ENCODE data around the gene CCDC40. TPM values are rescaled to one million over a fixed set of nuclear protein-coding genes. Genes with fewer than 3 reads are reported as not detected.

CCDC40 gene
- total RNA-seq, 4 donors from 2014 or later, result 6.7 to 17.3 (median 9.4) TPM

DNA sequence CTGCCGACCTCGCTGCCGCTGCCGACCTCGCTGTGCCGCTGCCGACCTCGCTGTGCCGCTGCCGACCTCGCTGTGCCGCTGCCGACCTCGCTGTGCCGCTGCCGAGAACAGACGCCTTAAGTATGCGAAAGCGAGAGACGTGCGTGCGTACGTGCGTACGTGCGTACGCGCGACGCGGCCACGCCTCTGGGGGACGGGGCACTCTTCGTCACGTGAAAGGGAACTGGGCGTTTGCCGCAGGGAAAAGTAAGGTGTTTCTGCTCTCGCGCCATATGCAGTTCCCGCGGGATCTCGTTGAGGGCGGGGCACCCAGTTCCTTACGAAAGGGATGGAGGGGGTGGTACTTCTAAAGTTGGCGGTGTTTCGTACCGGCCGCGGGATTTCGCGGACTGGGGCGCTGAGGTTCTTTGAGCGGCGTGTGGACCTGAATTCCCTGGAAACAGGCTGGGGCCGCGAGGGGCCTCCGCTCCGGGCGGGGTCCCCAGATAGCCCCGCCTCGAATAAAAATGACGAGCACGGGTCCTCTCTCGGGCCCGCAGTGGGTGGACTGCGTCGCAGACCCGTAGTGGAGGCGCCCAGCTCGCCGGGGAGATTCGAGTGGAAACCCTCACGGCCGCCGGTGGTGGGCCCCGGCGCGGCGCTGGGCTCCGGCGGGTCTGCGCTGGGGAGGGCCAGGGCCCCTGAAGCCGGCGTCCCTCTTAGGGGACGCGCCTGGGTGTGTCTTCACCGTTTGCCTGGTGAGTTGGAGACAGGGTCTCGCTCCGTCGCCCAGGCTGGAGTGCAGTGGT lies 110.8 kb downstream of the CCDC40 start, which contains the start of gene EIF4A3:
Gene EIF4A3, minus strand, starts transcription at position 94 of the 788 bp plus-strand sequence. CDS start 167 bp downstream, outside the sequence.
- intact Hi-C loops (cut with DNase I), result loop anchor here (5.0 kb wide), 1 partner anchor 70 kb away; no protein-coding TSS in a partner anchor
- H3K27ac ChIP-seq, result peak within 1 kb of the TSS; percentile 57 to 94 (median 94)
- peaks cover 17 to 18% of the 10 kb centered on the region in 2 donors for H3K36me3 ChIP-seq
- 0 to 1% methylated on average over 9 to 53 of the region's 90 CpGs for WGBS, 2 donors
- peak; percentile 98 to 99 for DNase-seq
- peaks cover 22 to 25% of the 10 kb centered on the region in 2 donors for H3K4me1 ChIP-seq
- TF ChIP-seq POLR2A (IDR thresholded peaks at IDR 0.05) (peak; percentile 57 to 97), CTCF (IDR thresholded peaks at IDR 0.05) (peak in 1 of 6 experiments; percentile 23)
- H3K27me3 ChIP-seq, result no peaks in the 10 kb centered on the region
- H3K9me3 ChIP-seq, result no peaks in the 10 kb centered on the region
- peak within 1 kb of the TSS; percentile 79 to 99 (median 91) for H3K4me3 ChIP-seq (replicated peaks in 1 of 3)

MicroRNA genes within 50 kb of the gene (microRNA counts, 767-probe panel; counts per million panel counts)
- microRNA hsa-miR-1268b, result 0 counts per million in 2 donors

Small RNAs within 50 kb of the gene (microRNA-seq; reads per million reads assigned to microRNA genes)
- not detected for gene MIR1268B

Small RNAs within 50 kb of the gene (small RNA-seq; reads per million reads assigned to genes)
- gene AC087741.2 (not detected), gene MIR1268B (not detected)

Other genes starting within 250 kb of the CCDC40 start
- gene CBX8, start 239.6 kb upstream of the CCDC40 start, total RNA-seq, result 1 to 10 TPM; 1.7 to 3.5 (median 2.7) TPM
- gene CBX4, start 197.2 kb upstream of the CCDC40 start, total RNA-seq, result 10 to 100 TPM in 3 of 4 donors, 1 to 10 TPM in 1; 5.6 to 17.2 (median 13.5) TPM
- 10 to 100 TPM; 25.4 to 32.2 (median 29.8) TPM for gene TBC1D16, start 770 bp upstream of the CCDC40 start, total RNA-seq
- 100 to 1,000 TPM in 1 of 4 donors, 10 to 100 TPM in 3; 42.1 to 131 (median 83.2) TPM for gene GAA, start 64.9 kb downstream of the CCDC40 start, total RNA-seq
- gene EIF4A3, start 110.5 kb downstream of the CCDC40 start, total RNA-seq, result 10 to 100 TPM; 42.9 to 79.8 (median 47.4) TPM
- 1 to 10 TPM in 1 of 4 donors, under 1 TPM in 1, not detected in 2; 0.34 to 3.9 TPM for gene CARD14, start 133.4 kb downstream of the CCDC40 start, total RNA-seq
- gene SGSH, start 183.7 kb downstream of the CCDC40 start, total RNA-seq, result 10 to 100 TPM; 31.8 to 48.5 (median 38.2) TPM
- gene SLC26A11, start 183.8 kb downstream of the CCDC40 start, total RNA-seq, result 10 to 100 TPM; 25.1 to 65.3 (median 31.7) TPM
- 100 to 1,000 TPM; 107 to 245 (median 187) TPM for gene RNF213, start 224.2 kb downstream of the CCDC40 start, total RNA-seq

Measured in thyroid gland (tissue), 4 donors.